Keratinocyte (primary cell): ENCODE results near the gene PSTPIP2. TPM values are rescaled to one million over a fixed set of nuclear protein-coding genes. Genes with fewer than 3 reads are reported as not detected.

ENCODE experiments used
- DNase-seq: peaks from one replicate; pipeline ENCODE4 v3.0.0-alpha.2; 2011; ENCODE audit warnings: low read depth, missing footprints, low spot score
- FAIRE-seq: peaks from 2 replicates; lab custom pipeline; 2011; peaks lifted over from hg19 to GRCh38; lab: Jason Lieb, UNC
- H2AFZ ChIP-seq: 2 replicates; pipeline ENCODE4 v1.6.0; 2012; ENCODE audit warnings: low read length, control low read depth, inconsistent platforms; ENCODE audit not compliant: control insufficient read depth
- H3K27ac ChIP-seq: 2 replicates; pipeline ENCODE4 v1.5.1; 2011; ENCODE audit warnings: low read length; ENCODE audit not compliant: control insufficient read depth, insufficient read depth
- H3K27me3 ChIP-seq: 3 replicates; pipeline ENCODE4 v1.6.0; 2011; ENCODE audit warnings: low read length; ENCODE audit not compliant: control insufficient read depth, insufficient read depth; ENCODE audit errors: extremely low read depth
- H3K36me3 ChIP-seq, 2 experiments: 2 replicates in 1 of 2; 3 replicates in 1 of 2; pipeline ENCODE4 v1.5.1; 2011; ENCODE audit warnings: low read length in 2 of 2, mild to moderate bottlenecking in 1 of 2; ENCODE audit not compliant: control insufficient read depth in 2 of 2, insufficient read depth in 2 of 2; ENCODE audit errors: extremely low read depth in 1 of 2
- H3K4me1 ChIP-seq: 3 replicates; pipeline ENCODE4 v1.5.1; 2011; ENCODE audit warnings: low read length; ENCODE audit not compliant: control insufficient read depth, insufficient read depth; ENCODE audit errors: extremely low read depth
- H3K4me2 ChIP-seq: 3 replicates; pipeline ENCODE4 v1.6.0; 2011; ENCODE audit warnings: low read depth, low read length; ENCODE audit not compliant: control insufficient read depth, insufficient read depth; ENCODE audit errors: extremely low read depth
- H3K4me3 ChIP-seq, 3 experiments: fragments of 200-600 bp in 1 of 3; sonication (generic) in 1 of 3; 2 replicates in 2 of 3; 3 replicates in 1 of 3; pipeline ENCODE4 v1.5.1; 2011 to 2016; ENCODE audit warnings: low read length in 3 of 3, mild to moderate bottlenecking in 3 of 3, control low read depth in 2 of 3, inconsistent platforms in 1 of 3, low read depth in 1 of 3, mixed read lengths in 1 of 3, mixed run types in 1 of 3, moderate library complexity in 1 of 3; ENCODE audit not compliant: control insufficient read depth in 2 of 3, insufficient read depth in 2 of 3; ENCODE audit errors: extremely low read depth in 1 of 3
- H3K79me2 ChIP-seq: 2 replicates; pipeline ENCODE4 v1.6.0; 2012; ENCODE audit warnings: low read length; ENCODE audit not compliant: control insufficient read depth, insufficient read depth
- H3K9ac ChIP-seq: 3 replicates; pipeline ENCODE4 v1.6.0; 2011; ENCODE audit warnings: low read length; ENCODE audit not compliant: control insufficient read depth, insufficient read depth; ENCODE audit errors: extremely low read depth
- H3K9me1 ChIP-seq: 3 replicates; pipeline ENCODE4 v1.6.0; 2011; ENCODE audit warnings: low read length; ENCODE audit not compliant: control insufficient read depth, insufficient read depth; ENCODE audit errors: extremely low read depth
- H3K9me3 ChIP-seq: 2 replicates; pipeline ENCODE4 v1.5.1; 2012; ENCODE audit warnings: low read depth, low read length; ENCODE audit not compliant: control insufficient read depth
- H4K20me1 ChIP-seq: 3 replicates; pipeline ENCODE4 v1.6.0; 2011; ENCODE audit warnings: low read length; ENCODE audit not compliant: control insufficient read depth, insufficient read depth; ENCODE audit errors: extremely low read depth
- CTCF ChIP-seq, 3 experiments: IDR thresholded peaks in 1 of 3; conservative IDR thresholded peaks in 1 of 3; optimal IDR thresholded peaks in 1 of 3; 2 replicates in 2 of 3; 3 replicates in 1 of 3; pipeline versions ENCODE3 to v1.5.1; 2011; ENCODE audit warnings: low read length in 3 of 3, mild to moderate bottlenecking in 3 of 3, moderate library complexity in 2 of 3, control low read depth in 1 of 3, inconsistent platforms in 1 of 3; ENCODE audit not compliant: insufficient read depth in 2 of 3; ENCODE audit errors: extremely low read depth in 1 of 3
- EZH2 ChIP-seq: IDR thresholded peaks from one replicate; pipeline ENCODE4 v1.6.1; 2012; ENCODE audit warnings: inconsistent platforms, mild to moderate bottlenecking, low read length, moderate library complexity
- dilution Hi-C: fragments of 300-500 bp; cut with MboI; formaldehyde crosslinking; loops from one replicate; pipeline ENCODE4 v1.7.0; 2020; ENCODE audit warnings: low sequenced_read_pairs; ENCODE audit not compliant: extremely low pct_ligation_motif_present
- polyA plus RNA-seq, 5 experiments: library from polyadenylated mRNA; depleted of rRNA in 3 of 5; stranded (reverse) in 3 of 5; stranded (forward) in 1 of 5; unstranded in 1 of 5; fragments of >200 nt; gene quantifications; 1 replicate in 1 of 5; 2 replicates in 3 of 5; 3 replicates in 1 of 5; pipeline versions ENCODE4 v1.2.1 to v1.2.3, GENCODE V29; 2011 to 2012; ENCODE audit warnings: missing spikeins in 2 of 5, low read depth in 1 of 5, low replicate concordance in 1 of 5

PSTPIP2 gene
- polyA plus RNA-seq, 1 donor (not counting 4 experiments of a cell fraction or from before 2014, with no cell fraction given): 27.3 TPM

GRCh38 chr18:46061387-46061786, 10.7 kb downstream of the PSTPIP2 start:
- Histone ChIP-seq H3K79me2 (peaks cover 31% of the 10 kb centered on the region), H3K9ac (no peak overlapping the region), H3K4me3 (no peak overlapping the region), H3K4me2 (no peak overlapping the region), H3K27ac (no peak overlapping the region), H3K9me3 (no peaks in the 10 kb centered on the region), H3K27me3 (no peaks in the 10 kb centered on the region), H4K20me1 (no peaks in the 10 kb centered on the region), H2AFZ (no peak overlapping the region), H3K36me3 (no peaks in the 10 kb centered on the region), H3K9me1 (no peaks in the 10 kb centered on the region), H3K4me1 (peaks cover 21% of the 10 kb centered on the region)
- FAIRE-seq: no peak
- TF ChIP-seq EZH2 (no peak), CTCF (optimal IDR thresholded peaks at IDR 0.05 in 1 of 3, IDR thresholded peaks at IDR 0.05 in 1 of 3, conservative IDR thresholded peaks at IDR 0.05 in 1 of 3; ENCODE audit: extremely low read depth in 1 of 3, insufficient read depth in 2 of 3, low read length in 3 of 3) (no peak)
- dilution Hi-C loops: no loop called here
- no peak for DNase-seq

- H2AFZ ChIP-seq: no peak overlapping the region
- FAIRE-seq: no peak
- no peaks in the 10 kb centered on the region for H3K9me3 ChIP-seq
Measured at GRCh38 chr18:46060359-46060841, 11.7 kb downstream of the PSTPIP2 start.

More at GRCh38 chr18:46060359-46060841, 11.7 kb downstream of the PSTPIP2 start:
- H3K27me3 ChIP-seq: no peaks in the 10 kb centered on the region
- H4K20me1 ChIP-seq: no peaks in the 10 kb centered on the region
- no peaks in the 10 kb centered on the region for H3K9me1 ChIP-seq
- H3K4me2 ChIP-seq: no peak overlapping the region
- no peak for DNase-seq
- no peak for TF ChIP-seq EZH2
- TF ChIP-seq CTCF (optimal IDR thresholded peaks at IDR 0.05 in 1 of 3, IDR thresholded peaks at IDR 0.05 in 1 of 3, conservative IDR thresholded peaks at IDR 0.05 in 1 of 3; ENCODE audit: extremely low read depth in 1 of 3, insufficient read depth in 2 of 3, low read length in 3 of 3): no peak
- H3K79me2 ChIP-seq: peaks cover 29% of the 10 kb centered on the region
- dilution Hi-C loops: no loop called here
- H3K27ac ChIP-seq: no peak overlapping the region
- H3K36me3 ChIP-seq: no peaks in the 10 kb centered on the region
- H3K4me3 ChIP-seq: no peak overlapping the region
- H3K9ac ChIP-seq: no peak overlapping the region
- peaks cover 21% of the 10 kb centered on the region for H3K4me1 ChIP-seq
